Stimulated activated CD4-positive, alpha-beta T cell treated with anti-CD3 and anti-CD28 coated beads, Interleukin-12 subunit alpha, Interleukin-12 subunit beta, amount 100 ng/mL, for 24 hours (primary cell): Measurements from ENCODE around the gene KIF20A.
"Not testable (repeated sequence)": the region's sequence is repeated elsewhere in the genome, so short reads cannot be mapped to it uniquely, and the experiment has no call there.

Experiments
- DNase-seq, 2 experiments: peaks; one replicate each; pipeline ENCODE4 v3.0.0-alpha.2; 2020; ENCODE audit warnings: low read depth in 2 of 2

KIF20A gene

DNA sequence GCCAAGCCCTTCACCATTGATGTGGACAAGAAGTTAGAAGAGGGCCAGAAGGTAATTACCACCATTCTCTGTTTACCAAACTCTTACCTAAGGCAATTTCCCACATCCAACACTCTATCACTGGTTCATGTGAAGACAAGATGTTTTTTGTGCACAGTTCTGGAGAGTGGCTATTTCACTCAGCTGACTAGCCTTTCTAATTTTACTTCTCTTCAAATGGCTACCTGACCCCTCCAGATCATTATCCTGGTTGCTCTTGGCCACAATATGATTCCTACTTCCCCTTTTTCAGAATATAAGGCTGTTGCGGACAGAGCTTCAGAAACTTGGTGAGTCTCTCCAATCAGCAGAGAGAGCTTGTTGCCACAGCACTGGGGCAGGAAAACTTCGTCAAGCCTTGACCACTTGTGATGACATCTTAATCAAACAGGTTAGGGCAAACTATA lies 7.1 kb downstream of the KIF20A start:
- DNase-seq, result no peak

DNA sequence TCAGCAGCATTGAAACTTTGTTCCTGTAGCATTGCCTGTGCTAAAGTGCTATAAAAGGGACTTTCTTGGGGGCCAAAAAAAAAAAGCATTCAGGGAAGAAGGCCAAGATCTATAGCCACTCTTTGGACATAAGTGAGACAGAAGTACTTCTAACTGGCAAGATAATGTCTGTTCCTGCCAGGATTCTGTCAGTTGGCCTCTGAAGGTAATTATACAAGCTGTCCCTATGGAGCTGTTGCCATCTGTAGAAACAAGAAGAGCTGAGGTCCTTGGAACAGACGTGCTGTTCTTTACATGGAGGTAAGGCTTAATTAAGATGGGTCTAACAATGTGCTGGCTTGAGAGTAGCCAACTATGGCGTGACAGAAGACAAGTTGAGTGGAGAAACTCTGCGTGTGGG lies 9.7 kb downstream of the KIF20A start:
- no peak for DNase-seq

DNA sequence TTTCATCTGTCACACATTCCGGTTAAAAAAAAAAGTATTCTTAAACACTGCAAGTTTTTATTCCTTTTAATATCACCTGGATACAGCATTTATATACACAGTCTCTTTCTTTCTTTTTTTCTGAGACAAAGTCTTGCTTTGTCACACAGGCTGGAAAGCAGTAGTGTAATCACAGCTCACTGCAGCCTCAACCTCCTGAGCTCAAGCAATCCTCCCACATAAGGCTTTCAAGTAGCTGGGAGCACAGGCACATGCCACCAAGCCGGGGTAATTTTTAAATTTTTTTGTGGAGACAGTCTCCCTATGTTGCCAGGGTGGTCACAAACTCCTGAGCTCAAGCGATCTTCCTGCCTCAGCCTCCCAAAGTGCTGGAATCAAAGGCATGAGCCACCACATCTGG lies 13.9 kb downstream of the KIF20A start:
- DNase-seq, result no peak

DNA sequence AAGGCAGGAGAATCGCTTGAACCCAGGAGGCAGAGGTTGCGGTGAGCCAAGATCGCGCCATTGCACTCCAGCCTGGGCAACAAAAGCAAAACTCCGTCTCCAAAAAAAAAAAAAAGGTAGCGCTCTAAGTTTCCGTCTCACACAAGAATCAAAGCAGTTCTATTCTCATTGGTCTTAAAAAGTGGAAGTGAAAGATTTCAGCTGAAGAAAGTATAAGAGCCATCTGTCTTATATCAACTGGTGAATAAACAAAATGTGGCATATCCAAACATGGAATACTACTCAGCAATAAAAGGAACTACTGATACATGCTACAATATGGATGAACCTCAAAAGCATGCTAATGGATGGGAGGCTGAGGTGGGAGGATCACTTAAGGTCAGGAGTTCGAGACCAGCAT lies 14.9 kb downstream of the KIF20A start:
- DNase-seq, result not testable (repeated sequence)

DNA sequence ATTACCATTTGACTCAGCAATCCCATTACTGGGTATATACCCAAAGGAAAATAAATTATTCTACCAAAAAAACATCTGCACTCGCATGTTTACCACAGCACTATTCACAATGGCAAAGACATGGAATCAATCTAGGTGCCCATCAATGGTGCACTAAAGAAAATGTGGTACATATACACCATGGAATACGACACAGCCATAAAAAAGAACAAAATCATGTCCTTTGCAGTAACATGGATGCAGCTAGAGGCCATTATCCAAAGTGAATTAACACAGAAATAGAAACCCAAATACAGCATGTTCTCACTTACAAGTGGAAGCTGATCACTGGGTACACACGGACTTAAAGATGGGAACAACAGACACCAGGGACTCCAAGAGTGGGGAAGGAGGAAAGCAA lies 32.1 kb downstream of the KIF20A start:
- no peak for DNase-seq

DNA sequence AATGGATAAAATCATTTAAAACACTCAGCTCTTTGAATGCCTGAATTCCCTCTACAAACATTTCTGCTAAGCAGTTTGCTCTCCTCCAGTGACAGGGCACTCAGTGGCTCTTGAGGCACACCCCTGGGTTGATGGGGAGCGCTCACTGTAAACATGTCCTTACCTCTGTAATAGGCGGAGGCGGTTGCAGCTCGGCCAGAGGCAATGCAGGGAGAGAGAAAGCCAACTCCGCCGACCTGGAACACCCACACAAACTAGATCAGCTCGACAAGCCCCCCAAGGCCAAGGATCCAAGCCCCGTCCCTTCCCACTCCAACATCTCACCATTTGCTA lies 33.9 kb downstream of the KIF20A start:
- DNase-seq, result no peak

DNA sequence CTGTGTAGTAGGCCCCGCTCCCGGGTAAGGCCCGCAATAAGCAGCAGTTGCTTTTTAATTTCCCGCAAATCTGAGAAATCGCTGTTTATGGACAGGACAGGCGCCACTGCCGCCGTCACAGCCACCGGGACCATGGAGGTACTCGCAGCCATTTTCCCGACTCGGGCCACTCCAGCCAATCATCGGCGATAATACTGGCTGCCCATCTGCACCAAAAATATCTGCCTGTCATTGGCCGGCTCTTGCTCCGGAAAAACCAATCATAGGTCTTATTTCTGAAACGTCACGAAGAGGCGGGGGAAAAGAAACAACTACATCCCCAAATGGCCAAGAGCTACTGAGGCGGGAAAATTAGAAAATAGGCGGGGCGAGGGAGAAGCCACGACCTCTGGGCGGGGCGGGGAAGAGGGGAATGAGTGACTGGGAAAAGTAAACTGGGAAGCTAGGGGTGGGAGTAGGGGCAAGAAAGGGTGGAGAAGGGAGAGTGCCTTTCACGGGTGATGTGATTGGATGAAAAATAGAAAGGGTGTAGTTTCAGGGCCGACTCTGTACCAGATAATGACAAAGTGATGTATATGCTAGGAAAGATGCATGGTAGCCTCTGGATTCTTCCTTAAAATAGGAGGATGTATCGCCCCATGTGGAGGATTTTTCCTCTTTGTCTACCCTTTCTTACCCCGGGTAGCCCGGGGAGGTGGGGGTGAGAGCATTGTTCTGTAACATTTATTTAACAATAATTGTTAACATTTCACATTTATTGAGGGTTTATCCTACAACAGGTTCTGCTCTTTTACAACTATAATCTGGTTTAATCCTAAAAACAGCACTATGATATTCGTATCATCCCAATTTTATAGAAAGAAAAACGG lies 34.5 kb downstream of the KIF20A start, which contains the start of gene CDC23:
CDC23 (minus strand) TSS at position 163 of the 869 bp plus-strand sequence; CDS start at position 152, 11 bp downstream.
- DNase-seq, result peak; percentile 77 to 86

DNA sequence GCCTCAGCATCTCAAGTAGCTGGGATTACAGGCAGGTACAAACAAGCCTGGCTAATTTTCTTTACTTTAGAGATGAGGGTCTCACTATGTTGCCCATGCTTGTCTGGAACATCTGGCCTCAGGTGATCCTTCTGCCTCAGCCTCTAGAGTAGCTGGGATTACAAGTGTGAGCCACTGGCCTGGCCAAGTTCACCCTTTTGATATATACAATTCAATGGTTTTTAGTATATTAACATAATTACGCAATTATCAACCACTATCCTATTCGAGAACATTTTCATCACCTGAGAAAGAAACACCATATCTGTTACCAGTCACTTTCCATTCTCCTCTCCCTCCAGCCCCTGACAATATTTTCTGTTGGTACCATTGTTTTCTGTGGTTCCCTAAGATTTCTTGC lies 37.9 kb downstream of the KIF20A start:
- no peak for DNase-seq

DNA sequence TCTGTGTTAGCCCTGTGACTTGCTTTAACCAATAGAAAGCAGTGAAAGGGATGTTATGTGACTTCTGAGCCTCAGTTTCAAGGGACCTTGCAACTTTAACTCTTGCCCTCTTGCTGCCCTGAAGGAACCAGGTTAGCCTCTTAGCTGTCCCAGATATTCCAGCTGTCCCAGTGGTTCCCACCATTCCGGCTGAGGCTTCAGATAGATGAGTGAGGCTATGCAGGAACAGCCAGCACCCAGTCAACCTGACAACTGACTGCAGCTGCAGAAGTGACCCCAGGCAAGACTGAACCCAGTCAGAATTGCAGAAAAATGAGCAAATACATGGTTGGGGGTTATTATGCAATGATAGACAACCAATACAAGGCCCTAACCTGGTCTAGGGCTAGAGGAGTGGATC lies 44.6 kb downstream of the KIF20A start:
- no peak for DNase-seq

DNA sequence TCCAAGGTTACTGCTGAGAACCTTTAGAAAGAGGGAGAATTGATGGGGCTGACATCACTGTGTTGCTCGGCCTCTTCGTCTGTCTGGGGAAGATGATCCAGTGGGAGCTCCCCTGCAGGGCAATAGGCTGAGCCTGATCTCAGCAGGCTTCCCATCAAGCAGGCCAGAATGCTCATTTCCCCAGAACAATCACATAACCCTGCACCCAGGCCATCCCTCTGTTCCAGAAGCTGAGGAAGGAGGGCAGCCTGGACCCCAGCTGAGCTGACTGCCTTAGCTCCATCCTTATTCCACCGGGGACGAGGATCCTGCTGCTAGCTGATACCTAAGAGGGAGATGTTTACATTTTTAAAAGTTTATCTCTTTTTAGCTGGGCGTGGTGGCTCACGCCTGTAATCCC lies 45.8 kb downstream of the KIF20A start:
- DNase-seq, result no peak

DNA sequence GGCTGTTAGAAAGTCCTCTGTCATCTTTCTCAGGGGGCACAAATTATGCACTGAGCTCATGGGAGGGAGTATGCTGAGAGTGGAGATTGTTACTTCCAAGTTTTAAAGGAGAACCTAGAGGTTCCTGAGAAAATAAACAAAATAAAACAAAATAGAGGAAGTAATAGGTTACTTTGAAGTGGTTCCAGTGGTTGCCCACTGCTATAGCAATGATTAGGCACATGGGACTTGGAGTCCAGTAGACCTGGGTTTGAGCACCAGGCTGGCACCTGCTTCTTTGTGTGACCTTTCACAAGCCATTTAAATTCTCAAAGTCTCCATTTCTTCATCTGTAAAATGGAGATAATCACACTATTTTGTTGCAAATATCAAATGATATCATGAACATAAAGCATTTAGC lies 48.0 kb downstream of the KIF20A start:
- DNase-seq, result no peak

DNA sequence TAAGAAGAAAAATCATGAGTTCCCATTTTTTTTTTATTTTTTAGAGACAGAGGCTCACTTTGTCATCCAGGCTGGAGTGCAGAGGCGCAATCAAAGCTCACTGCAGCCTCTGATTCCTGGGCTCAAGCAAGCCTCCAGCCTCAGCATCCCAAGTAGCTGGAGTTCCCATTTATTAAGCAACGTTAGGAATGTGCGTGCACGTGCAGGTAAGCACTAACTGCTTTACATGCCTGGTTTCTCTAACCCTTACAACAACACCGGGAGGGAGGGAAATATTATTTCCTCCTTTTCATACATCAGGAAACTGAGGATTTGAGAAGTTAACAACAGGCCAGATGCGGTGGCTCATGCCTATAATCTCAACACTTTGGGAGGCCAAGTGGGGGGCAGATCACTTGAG lies 50.5 kb downstream of the KIF20A start:
- DNase-seq, result no peak

DNA sequence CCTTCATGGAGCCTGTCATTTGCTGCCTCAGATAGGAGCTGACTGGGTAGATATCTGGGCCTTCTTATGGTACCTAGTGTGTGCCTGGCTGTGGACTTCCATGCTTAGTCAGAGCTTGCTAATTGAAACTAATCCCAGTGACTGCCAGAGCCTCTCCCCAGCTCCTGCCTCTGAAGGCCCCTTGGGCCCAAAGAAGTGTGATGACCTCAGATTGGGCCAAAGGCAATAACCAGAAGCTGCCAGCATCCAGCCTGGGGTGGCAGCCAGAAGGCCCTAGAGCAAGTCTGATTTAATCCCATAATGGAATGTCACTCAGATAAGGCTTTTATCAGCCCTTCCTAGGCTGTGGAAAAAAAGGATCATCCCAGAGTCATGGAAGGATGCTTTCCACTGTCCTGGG lies 51.3 kb downstream of the KIF20A start:
- no peak for DNase-seq

DNA sequence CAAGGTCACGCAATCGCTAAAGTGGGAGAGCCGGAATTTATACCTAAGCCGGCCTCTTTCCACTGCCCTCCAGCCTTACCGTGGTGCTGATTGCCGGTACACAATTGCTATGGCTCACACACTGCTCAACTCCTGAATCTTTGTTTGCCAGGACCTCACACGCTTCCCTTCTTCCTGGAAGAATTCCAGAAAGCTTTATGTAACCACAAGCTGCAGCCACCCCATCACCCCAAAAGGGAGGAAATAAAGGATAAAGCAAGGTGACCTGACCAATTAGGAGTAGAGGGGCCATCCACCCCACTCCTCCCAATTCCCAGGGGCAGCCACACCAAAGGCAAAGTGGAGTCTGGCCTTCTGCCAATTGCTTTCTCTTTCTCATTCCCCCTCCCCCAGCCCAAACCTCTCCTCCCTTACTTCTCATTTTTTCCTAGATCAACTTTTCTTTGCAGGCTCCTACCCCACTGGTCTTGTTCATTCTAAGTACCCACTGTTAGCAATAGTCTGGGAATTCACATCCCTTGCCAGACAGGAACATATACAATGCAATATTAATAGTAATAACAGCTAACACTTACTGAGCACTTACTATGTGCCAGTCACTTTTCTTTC lies 52.2 kb downstream of the KIF20A start:
- DNase-seq, result no peak

DNA sequence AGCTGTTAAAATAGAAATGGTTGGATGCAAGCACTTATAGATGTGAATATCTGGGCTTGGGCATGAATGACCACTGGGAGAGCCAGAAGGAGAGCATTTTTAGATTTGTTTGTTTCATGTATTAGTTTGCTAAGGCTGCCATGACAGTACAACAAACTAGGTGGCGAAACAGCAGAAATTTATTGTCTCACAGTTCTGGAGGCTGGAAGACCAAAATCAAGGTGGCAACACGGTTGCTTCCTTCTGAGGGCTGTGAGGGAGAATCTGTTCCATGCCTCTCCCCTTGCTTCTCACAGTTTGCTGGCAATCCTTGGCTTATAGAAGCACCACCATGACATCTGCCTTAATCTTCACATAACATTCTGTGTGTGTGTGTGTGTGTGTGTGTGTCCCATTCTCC lies 54.4 kb downstream of the KIF20A start:
- DNase-seq, result no peak

DNA sequence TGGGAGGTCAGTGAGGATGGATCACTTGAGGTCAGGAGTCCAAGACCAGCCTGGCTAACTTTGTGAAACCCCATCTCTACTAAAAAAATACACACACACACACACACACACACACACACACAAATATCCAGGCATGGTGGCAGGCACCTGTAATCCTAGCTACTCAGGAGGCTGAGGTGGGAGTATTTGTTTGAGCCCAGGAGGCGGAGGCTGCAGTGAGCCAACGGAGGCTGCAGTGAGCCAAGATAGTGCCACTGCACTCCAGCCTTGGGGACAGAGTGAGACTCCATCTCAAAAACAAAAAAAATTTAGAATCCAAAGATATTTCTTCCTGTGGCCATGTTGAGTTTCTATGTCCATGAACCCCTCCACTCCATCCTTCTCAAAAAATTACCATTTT lies 55.7 kb downstream of the KIF20A start:
- DNase-seq, result no peak
